ENCODE measurements around the gene CANT1. TPM values are rescaled to one million over a fixed set of nuclear protein-coding genes. Genes with fewer than 3 reads are reported as not detected.

Gene CANT1
- polyA plus RNA-seq, 4 donors = 16.8 to 90.5 (median 42.3) TPM

DNA sequence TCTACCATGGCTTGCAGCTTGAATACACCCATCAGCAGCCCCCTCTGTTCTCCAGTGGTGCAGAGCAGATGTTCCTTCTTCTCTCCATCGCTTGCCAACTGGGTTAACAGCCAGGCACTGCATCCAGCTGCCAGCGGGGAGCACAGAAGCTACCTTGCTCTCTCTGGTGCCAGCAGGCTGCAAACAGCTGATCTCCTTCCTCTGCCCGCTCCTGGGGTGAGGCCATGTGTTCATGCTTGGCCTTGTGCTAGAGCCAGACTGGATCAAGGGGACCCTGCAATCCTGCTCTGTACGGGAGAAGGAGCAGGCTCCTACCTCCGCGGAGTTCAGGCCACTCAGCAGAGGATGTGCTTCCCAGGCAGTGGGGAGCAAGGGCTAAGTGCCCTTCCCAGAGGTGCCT is 41.0 kb upstream of the CANT1 start:
- H3K36me3 ChIP-seq (ENCODE audit: control insufficient read depth in 3 of 3, insufficient read depth in 2 of 3, low read depth in 1 of 3, low read length in 3 of 3) = no peaks in the 10 kb centered on the region
- no peak overlapping the region for H3K27ac ChIP-seq (ENCODE audit: low read depth in 1 of 3, low read length in 2 of 3)
- H3K4me3 ChIP-seq (ENCODE audit: low read depth in 1 of 3, low read length in 3 of 3) = no peak overlapping the region
- FAIRE-seq (no peak), DNase-seq (no peak)
- peaks cover 0 to 4% (median 0%) of the 10 kb centered on the region in 3 donors for H3K27me3 ChIP-seq (ENCODE audit: control insufficient read depth in 3 of 3, insufficient read depth in 3 of 3, low read length in 3 of 3)
- H3K9me3 ChIP-seq (ENCODE audit: control insufficient read depth in 2 of 2, insufficient read depth in 1 of 2, low read depth in 1 of 2, low read length in 1 of 2) = peaks cover 0 to 13% of the 10 kb centered on the region in 2 donors
- H3K4me1 ChIP-seq (ENCODE audit: control insufficient read depth in 3 of 3, insufficient read depth in 2 of 3, low read depth in 1 of 3, low read length in 2 of 3) = no peaks in the 10 kb centered on the region
- WGBS, 3 donors = 85 to 92% (median 87%) methylated on average over 6 of the region's 6 CpGs

DNA sequence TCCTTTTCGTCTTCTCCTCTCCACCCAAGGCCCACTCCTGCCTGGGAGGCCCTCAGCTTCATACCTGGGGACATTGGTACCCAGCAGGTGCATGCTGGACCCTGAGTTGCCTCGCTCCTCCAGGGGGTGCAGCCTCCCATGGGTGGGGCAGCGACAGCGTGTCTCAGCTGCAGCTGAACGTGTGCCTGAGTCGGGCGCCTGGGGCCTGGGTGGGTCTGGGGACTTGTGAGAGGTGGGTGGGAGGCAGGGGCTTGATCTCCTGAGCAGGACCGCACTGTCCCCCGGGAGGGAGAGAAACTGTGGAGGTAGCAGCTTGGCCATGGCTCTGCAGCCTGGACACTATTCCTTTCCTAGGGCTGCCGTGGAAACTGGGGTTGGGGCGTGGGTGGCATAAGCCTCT is 40.3 kb upstream of the CANT1 start:
- Histone ChIP-seq H3K4me3 (ENCODE audit: low read depth in 1 of 3, low read length in 3 of 3) (no peak overlapping the region), H3K9me3 (ENCODE audit: control insufficient read depth in 2 of 2, insufficient read depth in 1 of 2, low read depth in 1 of 2, low read length in 1 of 2) (peaks cover 0 to 13% of the 10 kb centered on the region in 2 donors), H3K36me3 (ENCODE audit: control insufficient read depth in 3 of 3, insufficient read depth in 2 of 3, low read depth in 1 of 3, low read length in 3 of 3) (no peaks in the 10 kb centered on the region), H3K27me3 (ENCODE audit: control insufficient read depth in 3 of 3, insufficient read depth in 3 of 3, low read length in 3 of 3) (peaks cover 0 to 6% (median 0%) of the 10 kb centered on the region in 3 donors), H3K4me1 (ENCODE audit: control insufficient read depth in 3 of 3, insufficient read depth in 2 of 3, low read depth in 1 of 3, low read length in 2 of 3) (no peaks in the 10 kb centered on the region), H3K27ac (ENCODE audit: low read depth in 1 of 3, low read length in 2 of 3) (no peak overlapping the region)
- DNase-seq (no peak), FAIRE-seq (no peak)
- WGBS, 3 donors = 78 to 90% (median 87%) methylated on average over 11 of the region's 11 CpGs

DNA sequence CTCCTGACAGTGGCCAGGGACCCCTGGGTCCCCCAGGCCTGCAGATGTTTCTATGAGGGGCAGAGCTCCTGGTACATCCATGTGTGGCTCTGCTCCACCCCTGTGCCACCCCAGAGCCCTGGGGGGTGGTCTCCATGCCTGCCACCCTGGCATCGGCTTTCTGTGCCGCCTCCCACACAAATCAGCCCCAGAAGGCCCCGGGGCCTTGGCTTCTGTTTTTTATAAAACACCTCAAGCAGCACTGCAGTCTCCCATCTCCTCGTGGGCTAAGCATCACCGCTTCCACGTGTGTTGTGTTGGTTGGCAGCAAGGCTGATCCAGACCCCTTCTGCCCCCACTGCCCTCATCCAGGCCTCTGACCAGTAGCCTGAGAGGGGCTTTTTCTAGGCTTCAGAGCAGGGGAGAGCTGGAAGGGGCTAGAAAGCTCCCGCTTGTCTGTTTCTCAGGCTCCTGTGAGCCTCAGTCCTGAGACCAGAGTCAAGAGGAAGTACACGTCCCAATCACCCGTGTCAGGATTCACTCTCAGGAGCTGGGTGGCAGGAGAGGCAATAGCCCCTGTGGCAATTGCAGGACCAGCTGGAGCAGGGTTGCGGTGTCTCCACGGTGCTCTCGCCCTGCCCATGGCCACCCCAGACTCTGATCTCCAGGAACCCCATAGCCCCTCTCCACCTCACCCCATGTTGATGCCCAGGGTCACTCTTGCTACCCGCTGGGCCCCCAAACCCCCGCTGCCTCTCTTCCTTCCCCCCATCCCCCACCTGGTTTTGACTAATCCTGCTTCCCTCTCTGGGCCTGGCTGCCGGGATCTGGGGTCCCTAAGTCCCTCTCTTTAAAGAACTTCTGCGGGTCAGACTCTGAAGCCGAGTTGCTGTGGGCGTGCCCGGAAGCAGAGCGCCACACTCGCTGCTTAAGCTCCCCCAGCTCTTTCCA is 39.5 kb upstream of the CANT1 start:
- H3K4me3 ChIP-seq (ENCODE audit: low read depth in 1 of 3, low read length in 3 of 3) = no peak overlapping the region
- H3K4me1 ChIP-seq (ENCODE audit: control insufficient read depth in 3 of 3, insufficient read depth in 2 of 3, low read depth in 1 of 3, low read length in 2 of 3) = no peaks in the 10 kb centered on the region
- DNase-seq = no peak
- 82 to 90% (median 84%) methylated on average over 21 of the region's 21 CpGs for WGBS, 3 donors
- peaks cover 0 to 8% of the 10 kb centered on the region in 2 donors for H3K9me3 ChIP-seq (ENCODE audit: control insufficient read depth in 2 of 2, insufficient read depth in 1 of 2, low read depth in 1 of 2, low read length in 1 of 2)
- H3K27me3 ChIP-seq (ENCODE audit: control insufficient read depth in 3 of 3, insufficient read depth in 3 of 3, low read length in 3 of 3) = peaks cover 0 to 6% (median 0%) of the 10 kb centered on the region in 3 donors
- H3K27ac ChIP-seq (ENCODE audit: low read depth in 1 of 3, low read length in 2 of 3) = no peak overlapping the region
- H3K36me3 ChIP-seq (ENCODE audit: control insufficient read depth in 3 of 3, insufficient read depth in 2 of 3, low read depth in 1 of 3, low read length in 3 of 3) = no peaks in the 10 kb centered on the region
- FAIRE-seq = no peak

GRCh38 chr17:79047923-79048825 is 38.6 kb upstream of the CANT1 start:
- no peak for FAIRE-seq
- peaks cover 0 to 5% (median 0%) of the 10 kb centered on the region in 3 donors for H3K27me3 ChIP-seq (ENCODE audit: control insufficient read depth in 3 of 3, insufficient read depth in 3 of 3, low read length in 3 of 3)
- peaks cover 0 to 2% of the 10 kb centered on the region in 2 donors for H3K9me3 ChIP-seq (ENCODE audit: control insufficient read depth in 2 of 2, insufficient read depth in 1 of 2, low read depth in 1 of 2, low read length in 1 of 2)
- peak in 1 of 2 donors; percentile 43 for DNase-seq
- H3K4me1 ChIP-seq (ENCODE audit: control insufficient read depth in 3 of 3, insufficient read depth in 2 of 3, low read depth in 1 of 3, low read length in 2 of 3) = no peaks in the 10 kb centered on the region
- no peaks in the 10 kb centered on the region for H3K36me3 ChIP-seq (ENCODE audit: control insufficient read depth in 3 of 3, insufficient read depth in 2 of 3, low read depth in 1 of 3, low read length in 3 of 3)
- H3K27ac ChIP-seq (ENCODE audit: low read depth in 1 of 3, low read length in 2 of 3) = no peak overlapping the region
- H3K4me3 ChIP-seq (ENCODE audit: low read depth in 1 of 3, low read length in 3 of 3) = no peak overlapping the region
- 53 to 77% (median 61%) methylated on average over 41 of the region's 41 CpGs for WGBS, 3 donors

GRCh38 chr17:79047291-79047920 is 37.8 kb upstream of the CANT1 start:
- Histone ChIP-seq H3K9me3 (ENCODE audit: control insufficient read depth in 2 of 2, insufficient read depth in 1 of 2, low read depth in 1 of 2, low read length in 1 of 2) (no peaks in the 10 kb centered on the region), H3K27me3 (ENCODE audit: control insufficient read depth in 3 of 3, insufficient read depth in 3 of 3, low read length in 3 of 3) (peaks cover 0 to 4% (median 0%) of the 10 kb centered on the region in 3 donors), H3K36me3 (ENCODE audit: control insufficient read depth in 3 of 3, insufficient read depth in 2 of 3, low read depth in 1 of 3, low read length in 3 of 3) (no peaks in the 10 kb centered on the region), H3K27ac (ENCODE audit: low read depth in 1 of 3, low read length in 2 of 3) (no peak overlapping the region), H3K4me1 (ENCODE audit: control insufficient read depth in 3 of 3, insufficient read depth in 2 of 3, low read depth in 1 of 3, low read length in 2 of 3) (no peaks in the 10 kb centered on the region), H3K4me3 (ENCODE audit: low read depth in 1 of 3, low read length in 3 of 3) (no peak overlapping the region)
- DNase-seq (no peak), FAIRE-seq (no peak)
- WGBS, 3 donors = 91 to 96% (median 91%) methylated on average over 30 of the region's 30 CpGs

GRCh38 chr17:79046916-79047280 is 37.3 kb upstream of the CANT1 start:
- Histone ChIP-seq H3K27ac (ENCODE audit: low read depth in 1 of 3, low read length in 2 of 3) (no peak overlapping the region), H3K4me1 (ENCODE audit: control insufficient read depth in 3 of 3, insufficient read depth in 2 of 3, low read depth in 1 of 3, low read length in 2 of 3) (no peaks in the 10 kb centered on the region), H3K4me3 (ENCODE audit: low read depth in 1 of 3, low read length in 3 of 3) (no peak overlapping the region), H3K36me3 (ENCODE audit: control insufficient read depth in 3 of 3, insufficient read depth in 2 of 3, low read depth in 1 of 3, low read length in 3 of 3) (no peaks in the 10 kb centered on the region), H3K27me3 (ENCODE audit: control insufficient read depth in 3 of 3, insufficient read depth in 3 of 3, low read length in 3 of 3) (peaks cover 0 to 4% (median 0%) of the 10 kb centered on the region in 3 donors), H3K9me3 (ENCODE audit: control insufficient read depth in 2 of 2, insufficient read depth in 1 of 2, low read depth in 1 of 2, low read length in 1 of 2) (no peaks in the 10 kb centered on the region)
- DNase-seq (no peak), FAIRE-seq (no peak)
- 72 to 92% (median 84%) methylated on average over 15 of the region's 15 CpGs for WGBS, 3 donors

DNA sequence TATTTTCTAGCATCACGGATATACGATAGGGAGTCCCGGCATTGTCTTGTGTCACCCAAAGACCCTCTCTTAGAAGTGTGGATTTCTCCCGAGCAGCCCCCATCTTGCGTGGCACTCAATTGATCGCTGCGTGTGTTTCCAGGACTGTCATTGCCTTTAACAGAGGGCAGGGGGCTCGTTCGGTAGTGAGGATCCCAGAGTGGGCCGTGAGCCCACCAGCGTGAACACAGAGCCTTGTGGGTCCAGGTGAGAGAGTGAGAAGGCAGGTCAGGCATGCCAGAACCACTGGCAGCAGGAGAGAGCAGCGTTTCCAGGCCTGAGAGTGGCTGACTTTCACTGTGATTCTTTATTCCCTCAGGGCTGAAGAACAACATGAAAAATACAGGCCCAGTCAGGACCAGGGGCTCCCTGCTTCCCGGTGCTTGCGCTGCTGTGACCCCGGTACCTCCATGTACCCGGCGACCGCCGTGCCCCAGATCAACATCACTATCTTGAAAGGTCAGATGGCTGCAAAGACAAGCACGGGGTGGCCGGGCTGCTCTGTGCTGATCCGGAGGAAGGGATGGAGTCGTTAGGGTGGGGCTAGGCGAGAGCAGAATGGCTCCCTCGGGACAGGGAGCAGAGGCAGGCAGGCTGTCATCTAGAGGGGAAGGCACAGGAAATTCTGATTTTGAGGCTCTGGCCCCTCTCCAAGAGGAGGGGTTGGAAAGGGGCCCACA is 36.8 kb upstream of the CANT1 start:
- DNase-seq (no peak), FAIRE-seq (no peak)
- no peak overlapping the region for H3K4me3 ChIP-seq (ENCODE audit: low read depth in 1 of 3, low read length in 3 of 3)
- 67 to 75% (median 75%) methylated on average over 25 of the region's 25 CpGs for WGBS, 3 donors
- no peaks in the 10 kb centered on the region for H3K9me3 ChIP-seq (ENCODE audit: control insufficient read depth in 2 of 2, insufficient read depth in 1 of 2, low read depth in 1 of 2, low read length in 1 of 2)
- H3K4me1 ChIP-seq (ENCODE audit: control insufficient read depth in 3 of 3, insufficient read depth in 2 of 3, low read depth in 1 of 3, low read length in 2 of 3) = no peaks in the 10 kb centered on the region
- H3K36me3 ChIP-seq (ENCODE audit: control insufficient read depth in 3 of 3, insufficient read depth in 2 of 3, low read depth in 1 of 3, low read length in 3 of 3) = no peaks in the 10 kb centered on the region
- no peak overlapping the region for H3K27ac ChIP-seq (ENCODE audit: low read depth in 1 of 3, low read length in 2 of 3)
- H3K27me3 ChIP-seq (ENCODE audit: control insufficient read depth in 3 of 3, insufficient read depth in 3 of 3, low read length in 3 of 3) = peaks cover 0 to 4% (median 0%) of the 10 kb centered on the region in 3 donors
